OCI-LY7 (cell line): ENCODE results near the gene GRIA4. TPM values are rescaled to one million over a fixed set of nuclear protein-coding genes. Genes with fewer than 3 reads are reported as not detected.

Experiments used
- BruUV-seq: library from RNA; stranded (reverse); fragments of 400-500 nt; replicated peaks from 2 replicates; lab custom pipeline; 2021; lab: Mats Ljungman, UMichigan
- CTCF ChIA-PET: fragments of 300-600 bp; sonication (Branson Sonifier 250); formaldehyde crosslinking; loops from one replicate; lab custom pipeline; 2022; ENCODE audit warnings: antibody characterized with exemption; ENCODE audit not compliant: unreplicated experiment; lab: Charles Lee
- POLR2A ChIA-PET: fragments of 300-600 bp; sonication (Branson Sonifier 250); formaldehyde crosslinking; loops from one replicate; lab custom pipeline; 2022; ENCODE audit warnings: antibody characterized with exemption; lab: Charles Lee
- DNase-seq: peaks from one replicate; pipeline ENCODE4 v3.0.0-alpha.2; 2015; ENCODE audit warnings: low spot score
- H2AFZ ChIP-seq: fragments of 200-600 bp; sonication (generic), shearing (Covaris generic); 2 replicates; pipeline ENCODE4 v1.6.1; 2014; ENCODE audit warnings: mild to moderate bottlenecking, antibody characterized with exemption, low read length, moderate library complexity
- H3K27ac ChIP-seq: fragments of 200-600 bp; sonication (generic); 2 replicates; pipeline ENCODE4 v1.5.1; 2014; ENCODE audit warnings: mixed run types, low read depth, mild to moderate bottlenecking, moderate library complexity, low read length, inconsistent platforms; ENCODE audit not compliant: poor library complexity, severe bottlenecking
- H3K36me3 ChIP-seq: fragments of 200-600 bp; sonication (generic); 2 replicates; pipeline ENCODE4 v1.6.1; 2014; ENCODE audit warnings: mild to moderate bottlenecking, antibody characterized with exemption, low read length, moderate library complexity, mixed read lengths; ENCODE audit not compliant: insufficient read depth
- H3K4me1 ChIP-seq: fragments of 200-600 bp; sonication (generic); 2 replicates; pipeline ENCODE4 v1.5.1; 2014; ENCODE audit warnings: mild to moderate bottlenecking, low read length; ENCODE audit not compliant: insufficient read depth, poor library complexity, severe bottlenecking
- H3K4me2 ChIP-seq: fragments of 200-600 bp; sonication (generic); 2 replicates; pipeline ENCODE4 v1.6.1; 2014; ENCODE audit warnings: mild to moderate bottlenecking, low read length
- H3K4me3 ChIP-seq: fragments of 200-600 bp; sonication (generic); 2 replicates; pipeline ENCODE4 v1.5.1; 2014; ENCODE audit warnings: mild to moderate bottlenecking, low read depth, low read length; ENCODE audit not compliant: poor library complexity, severe bottlenecking
- H3K79me2 ChIP-seq: fragments of 200-600 bp; sonication (generic); 2 replicates; pipeline ENCODE4 v1.6.1; 2016; ENCODE audit warnings: low read depth, mild to moderate bottlenecking, low read length, moderate library complexity, mixed read lengths; ENCODE audit not compliant: insufficient read depth
- H3K9me2 ChIP-seq: fragments of 200-600 bp; sonication (generic); 2 replicates; pipeline ENCODE4 v1.6.1; 2016; ENCODE audit warnings: mild to moderate bottlenecking, low read length, mixed read lengths; ENCODE audit not compliant: insufficient read depth
- H3K9me3 ChIP-seq: fragments of 200-600 bp; sonication (generic); 2 replicates; pipeline ENCODE4 v1.6.1; 2014; ENCODE audit warnings: mild to moderate bottlenecking, mixed run types, low read length, mixed read lengths
- H4K20me1 ChIP-seq: fragments of 200-600 bp; sonication (generic); 2 replicates; pipeline ENCODE4 v1.6.1; 2014; ENCODE audit warnings: mild to moderate bottlenecking, antibody characterized with exemption, low read length, moderate library complexity, mixed read lengths; ENCODE audit not compliant: insufficient read depth
- EZH2phosphoT487 ChIP-seq: fragments of 200-600 bp; sonication (generic); IDR thresholded peaks from 2 replicates; pipeline ENCODE4 v1.6.1; 2018; ENCODE audit warnings: low read depth, borderline replicate concordance, mild to moderate bottlenecking, mixed run types, antibody characterized with exemption, low read length, moderate library complexity, mixed read lengths
- intact Hi-C: fragments of 100-400 bp; cut with micrococcal nuclease; formaldehyde crosslinking; loops from one replicate; pipeline ENCODE4 v1.10.0; 2022; ENCODE audit not compliant: unreplicated experiment
- total RNA-seq, 2 experiments: library from RNA; depleted of rRNA in 1 of 2; stranded (reverse); fragments of >200 nt in 1 of 2; shearing (Covaris generic) in 1 of 2; gene quantifications; 2 replicates each; pipeline ENCODE4 v1.2.3, GENCODE V29; 2014 to 2022
- TF ChIP-seq, protein P1 (sequence below): fragments of 200-600 bp; sonication (generic); conservative IDR thresholded peaks from 2 replicates; pipeline ENCODE4 v1.5.1; 2014; ENCODE audit warnings: mild to moderate bottlenecking, antibody characterized with exemption, low read length, moderate library complexity, mixed read lengths

The GRIA4 gene
- total RNA-seq, 2 experiments from 2014 or later: not detected

DNA sequence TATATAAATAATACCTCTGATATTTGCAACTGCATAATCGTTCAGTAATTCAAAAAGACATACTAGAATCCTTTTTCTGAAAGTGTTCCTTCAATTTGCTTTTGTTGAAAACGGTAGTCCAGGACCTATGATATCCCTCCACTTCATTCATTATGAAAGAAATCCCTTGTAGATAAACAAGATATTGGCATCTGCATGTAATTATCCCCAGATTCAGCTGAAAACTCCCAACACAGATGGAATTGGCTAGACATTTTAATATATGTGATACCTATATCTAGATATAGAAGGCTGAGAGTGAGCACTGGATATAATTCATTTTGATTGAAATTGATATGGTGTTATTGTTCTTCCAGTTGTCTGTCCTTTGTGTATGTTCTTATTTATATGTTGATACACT is 302.8 kb downstream of the GRIA4 start:
- ChIA-PET CTCF (no interaction called here), POLR2A (no interaction called here)
- no peaks in the 10 kb centered on the region for H4K20me1 ChIP-seq
- H3K4me2 ChIP-seq: no peak overlapping the region
- H3K9me3 ChIP-seq: no peaks in the 10 kb centered on the region
- intact Hi-C loops: no loop called here
- no peak overlapping the region for H3K4me3 ChIP-seq
- TF ChIP-seq, protein P1, sequence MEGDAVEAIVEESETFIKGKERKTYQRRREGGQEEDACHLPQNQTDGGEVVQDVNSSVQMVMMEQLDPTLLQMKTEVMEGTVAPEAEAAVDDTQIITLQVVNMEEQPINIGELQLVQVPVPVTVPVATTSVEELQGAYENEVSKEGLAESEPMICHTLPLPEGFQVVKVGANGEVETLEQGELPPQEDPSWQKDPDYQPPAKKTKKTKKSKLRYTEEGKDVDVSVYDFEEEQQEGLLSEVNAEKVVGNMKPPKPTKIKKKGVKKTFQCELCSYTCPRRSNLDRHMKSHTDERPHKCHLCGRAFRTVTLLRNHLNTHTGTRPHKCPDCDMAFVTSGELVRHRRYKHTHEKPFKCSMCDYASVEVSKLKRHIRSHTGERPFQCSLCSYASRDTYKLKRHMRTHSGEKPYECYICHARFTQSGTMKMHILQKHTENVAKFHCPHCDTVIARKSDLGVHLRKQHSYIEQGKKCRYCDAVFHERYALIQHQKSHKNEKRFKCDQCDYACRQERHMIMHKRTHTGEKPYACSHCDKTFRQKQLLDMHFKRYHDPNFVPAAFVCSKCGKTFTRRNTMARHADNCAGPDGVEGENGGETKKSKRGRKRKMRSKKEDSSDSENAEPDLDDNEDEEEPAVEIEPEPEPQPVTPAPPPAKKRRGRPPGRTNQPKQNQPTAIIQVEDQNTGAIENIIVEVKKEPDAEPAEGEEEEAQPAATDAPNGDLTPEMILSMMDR: no peak
- BruUV-seq: no TSS peak
- H3K9me2 ChIP-seq: no peaks in the 10 kb centered on the region
- H3K4me1 ChIP-seq: no peaks in the 10 kb centered on the region
- H3K79me2 ChIP-seq: no peaks in the 10 kb centered on the region
- no peak for DNase-seq
- no peaks in the 10 kb centered on the region for H3K36me3 ChIP-seq
- no peak overlapping the region for H3K27ac ChIP-seq
- H2AFZ ChIP-seq: no peak overlapping the region

DNA sequence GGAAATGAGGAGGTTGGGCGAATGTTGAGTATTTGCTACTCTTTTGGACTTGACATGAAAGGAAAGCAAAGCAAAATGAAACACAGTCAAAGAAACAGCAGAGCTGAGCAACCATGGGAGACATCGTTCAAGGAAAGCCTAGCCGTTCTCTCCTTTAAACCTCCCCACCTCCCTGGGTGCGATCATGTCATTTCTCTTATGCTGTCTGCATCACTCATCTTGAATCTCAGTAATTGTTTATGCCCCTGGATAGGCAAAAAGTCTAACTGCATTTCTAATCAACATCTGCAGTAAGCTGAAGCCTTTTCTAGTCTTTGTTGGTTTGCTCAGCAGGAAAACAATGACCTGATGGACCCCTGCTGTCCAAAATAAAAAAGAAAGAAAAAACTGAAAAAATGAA is 305.1 kb downstream of the GRIA4 start:
- Histone ChIP-seq H4K20me1 (no peaks in the 10 kb centered on the region), H3K4me1 (no peaks in the 10 kb centered on the region), H2AFZ (no peak overlapping the region), H3K27ac (no peak overlapping the region), H3K9me3 (no peaks in the 10 kb centered on the region), H3K36me3 (no peaks in the 10 kb centered on the region), H3K4me3 (no peak overlapping the region), H3K9me2 (no peaks in the 10 kb centered on the region), H3K4me2 (no peak overlapping the region), H3K79me2 (no peaks in the 10 kb centered on the region)
- no peak for TF ChIP-seq EZH2phosphoT487
- TF ChIP-seq, protein P1: no peak
- ChIA-PET POLR2A (interaction anchor here (1.1 kb wide), 1 partner anchor 134 kb away, joined by 3 read pairs; no protein-coding TSS in a partner anchor), CTCF (no interaction called here)
- BruUV-seq: no TSS peak
- DNase-seq: no peak
- intact Hi-C loops: no loop called here

DNA sequence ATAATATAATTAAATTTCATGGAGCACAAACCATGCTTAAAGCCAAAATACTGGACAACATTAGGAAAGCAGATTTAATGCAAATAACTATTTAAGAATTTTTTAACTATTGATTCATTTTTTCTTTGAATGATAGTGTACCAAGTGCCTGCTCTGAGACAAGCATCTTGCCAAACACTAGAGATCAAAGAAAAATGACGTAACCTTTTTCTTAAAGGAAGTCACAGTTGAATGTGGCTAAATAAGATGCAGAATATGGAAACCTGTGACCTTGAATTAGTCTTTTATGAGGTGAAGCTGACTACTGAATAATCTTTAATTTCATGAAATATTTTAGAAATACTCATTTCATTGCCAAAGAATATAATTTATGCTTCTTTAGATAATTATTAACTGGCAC is 308.2 kb downstream of the GRIA4 start:
- no peak overlapping the region for H3K27ac ChIP-seq
- H3K4me3 ChIP-seq: no peak overlapping the region
- no peak overlapping the region for H3K4me2 ChIP-seq
- no TSS peak for BruUV-seq
- TF ChIP-seq, protein P1: no peak
- no peak for TF ChIP-seq EZH2phosphoT487
- no peaks in the 10 kb centered on the region for H3K9me2 ChIP-seq
- H4K20me1 ChIP-seq: no peaks in the 10 kb centered on the region
- no peaks in the 10 kb centered on the region for H3K4me1 ChIP-seq
- CTCF ChIA-PET: no interaction called here
- no peaks in the 10 kb centered on the region for H3K9me3 ChIP-seq
- no peaks in the 10 kb centered on the region for H3K79me2 ChIP-seq
- DNase-seq: no peak
- H2AFZ ChIP-seq: no peak overlapping the region
- intact Hi-C loops: no loop called here
- POLR2A ChIA-PET: no interaction called here
- H3K36me3 ChIP-seq: no peaks in the 10 kb centered on the region
